Stimulated activated CD4-positive, alpha-beta T cell treated with anti-CD3 and anti-CD28 coated beads, Interleukin-2, amount 100 ng/mL, for 4 hours (primary cell): ENCODE measurements around the gene COA7.

Experiments used
- DNase-seq: peaks from one replicate; pipeline ENCODE4 v3.0.0-alpha.2; 2020; ENCODE audit warnings: low read depth

Gene COA7

GRCh38 chr1:52635321-52636089, 62.6 kb downstream of the COA7 start:
- DNase-seq: no peak
